Activated CD8-positive, alpha-beta T cell treated with anti-CD3 and anti-CD28 coated beads, Interleukin-2, amount 10 ng/mL, durations not matched to agents 7 days and 5 days (primary cell): Measurements from ENCODE around the gene KRT80. TPM values are rescaled to one million over a fixed set of nuclear protein-coding genes. Genes with fewer than 3 reads are reported as not detected.

ENCODE experiments used
- ATAC-seq: fragments of 150-1000 bp; cut with Tn5 transposase; one replicate; pipeline ENCODE4 v1.10.0; 2021; ENCODE audit warnings: moderate library complexity
- CTCF ChIA-PET: fragments of 350-600 bp; sonication (Branson Sonifier 250); formaldehyde crosslinking; loops from one replicate; lab custom pipeline; 2021; ENCODE audit warnings: antibody characterized with exemption; lab: Charles Lee
- POLR2A ChIA-PET: fragments of 350-600 bp; sonication (Branson Sonifier 250); formaldehyde crosslinking; loops from one replicate; lab custom pipeline; 2021; ENCODE audit warnings: antibody characterized with exemption; lab: Charles Lee
- DNase-seq: peaks from one replicate; pipeline ENCODE4 v3.0.0-alpha.2; 2020
- H3K27ac Mint-ChIP-seq: one replicate; pipeline ENCODE4 v1.8.0; 2021; ENCODE audit warnings: mild to moderate bottlenecking, mixed read lengths
- H3K27me3 Mint-ChIP-seq: one replicate; pipeline ENCODE4 v1.8.0; 2021; ENCODE audit warnings: low read depth, mixed read lengths
- H3K36me3 Mint-ChIP-seq: one replicate; pipeline ENCODE4 v1.8.0; 2021; ENCODE audit warnings: low read depth, mixed read lengths
- H3K4me1 Mint-ChIP-seq: one replicate; pipeline ENCODE4 v1.8.0; 2021; ENCODE audit warnings: low read depth, mixed read lengths
- H3K4me3 Mint-ChIP-seq: one replicate; pipeline ENCODE4 v1.8.0; 2021; ENCODE audit warnings: mild to moderate bottlenecking, mixed read lengths
- H3K9me3 Mint-ChIP-seq: one replicate; pipeline ENCODE4 v1.8.0; 2022; ENCODE audit warnings: mixed read lengths; ENCODE audit not compliant: insufficient read depth
- total RNA-seq, 2 experiments: library from RNA; stranded (reverse); gene quantifications; one replicate each; pipeline ENCODE4 v1.2.3, GENCODE V29; 2021

The KRT80 gene
- total RNA-seq, 2 experiments from 2014 or later: not detected

GRCh38 chr12:52208424-52209165 lies 16.8 kb upstream of the KRT80 start:
- Mint-ChIP-seq H3K27me3 (peaks cover 25% of the 10 kb centered on the region), H3K9me3 (no peaks in the 10 kb centered on the region), H3K4me1 (no peaks in the 10 kb centered on the region), H3K4me3 (no peak overlapping the region), H3K36me3 (no peaks in the 10 kb centered on the region), H3K27ac (no peak overlapping the region)
- DNase-seq (no peak), ATAC-seq (no peak)
- ChIA-PET CTCF (interaction anchor here (1.1 to 1.9 kb wide), 3 partner anchors 13 to 119 kb away, joined by 3 to 7 read pairs (median 6); no protein-coding TSS in a partner anchor), POLR2A (no interaction called here)

- CTCF ChIA-PET: interaction anchor here (1.1 to 1.9 kb wide), 3 partner anchors 14 to 120 kb away, joined by 3 to 7 read pairs (median 6); no protein-coding TSS in a partner anchor
- H3K27me3 Mint-ChIP-seq: peaks cover 25% of the 10 kb centered on the region
Measured at GRCh38 chr12:52207895-52208294, 16.1 kb upstream of the KRT80 start.

DNA sequence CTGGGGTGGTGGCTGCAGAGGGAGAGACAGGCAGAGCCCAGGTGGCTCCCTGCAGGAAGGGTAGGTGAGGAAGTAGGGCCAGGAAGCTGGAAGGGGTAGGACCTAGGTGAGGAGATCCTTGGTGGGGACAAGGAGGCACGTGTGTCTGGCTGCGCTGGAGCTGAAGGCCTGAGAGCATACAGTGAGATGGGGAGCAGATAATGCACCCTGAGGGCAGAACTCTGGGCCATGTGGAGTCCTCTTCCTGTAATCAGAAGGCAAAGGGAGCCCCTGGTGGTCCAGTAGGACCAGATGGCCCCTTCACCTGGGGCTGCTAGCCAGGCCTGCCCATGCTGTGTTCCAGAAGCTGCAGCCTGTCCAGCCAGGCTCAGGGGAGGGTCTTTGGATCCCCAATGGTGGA lies 15.3 kb upstream of the KRT80 start:
- ATAC-seq (no peak), DNase-seq (no peak)
- Mint-ChIP-seq H3K4me3 (no peak overlapping the region), H3K27ac (no peak overlapping the region), H3K4me1 (no peaks in the 10 kb centered on the region), H3K27me3 (peaks cover 27% of the 10 kb centered on the region), H3K36me3 (no peaks in the 10 kb centered on the region), H3K9me3 (no peaks in the 10 kb centered on the region)
- CTCF ChIA-PET: no interaction called here
- POLR2A ChIA-PET: interaction anchor here (1.3 kb wide), 1 partner anchor 31 kb away, joined by 3 read pairs; no protein-coding TSS in a partner anchor

More at GRCh38 chr12:52207895-52208294, 16.1 kb upstream of the KRT80 start:
- H3K27ac Mint-ChIP-seq: no peak overlapping the region
- POLR2A ChIA-PET: interaction anchor here (1.3 kb wide), 1 partner anchor 32 kb away, joined by 3 read pairs; no protein-coding TSS in a partner anchor
- no peaks in the 10 kb centered on the region for H3K9me3 Mint-ChIP-seq
- H3K36me3 Mint-ChIP-seq: no peaks in the 10 kb centered on the region
- DNase-seq (no peak), ATAC-seq (no peak)
- H3K4me1 Mint-ChIP-seq: no peaks in the 10 kb centered on the region
- H3K4me3 Mint-ChIP-seq: no peak overlapping the region

- no peak overlapping the region for H3K4me3 Mint-ChIP-seq
- peak overlapping the region; percentile 9 for H3K27ac Mint-ChIP-seq
- DNase-seq (no peak), ATAC-seq (no peak)
- CTCF ChIA-PET: no interaction called here
- no peaks in the 10 kb centered on the region for H3K4me1 Mint-ChIP-seq
- POLR2A ChIA-PET: interaction anchor here (1.3 kb wide), 1 partner anchor 30 kb away, joined by 3 read pairs; no protein-coding TSS in a partner anchor
- H3K27me3 Mint-ChIP-seq: peaks cover 27% of the 10 kb centered on the region
- H3K9me3 Mint-ChIP-seq: no peaks in the 10 kb centered on the region
- H3K36me3 Mint-ChIP-seq: no peaks in the 10 kb centered on the region
Measured at GRCh38 chr12:52206304-52207040, 14.7 kb upstream of the KRT80 start.

- ChIA-PET CTCF (no interaction called here), POLR2A (no interaction called here)
- Mint-ChIP-seq H3K4me3 (no peak overlapping the region), H3K9me3 (no peaks in the 10 kb centered on the region), H3K36me3 (no peaks in the 10 kb centered on the region), H3K4me1 (no peaks in the 10 kb centered on the region), H3K27me3 (peaks cover 24% of the 10 kb centered on the region), H3K27ac (peak overlapping the region; percentile 9)
- no peak for DNase-seq
- ATAC-seq: no peak
Measured at GRCh38 chr12:52205612-52206303, 13.9 kb upstream of the KRT80 start.

DNA sequence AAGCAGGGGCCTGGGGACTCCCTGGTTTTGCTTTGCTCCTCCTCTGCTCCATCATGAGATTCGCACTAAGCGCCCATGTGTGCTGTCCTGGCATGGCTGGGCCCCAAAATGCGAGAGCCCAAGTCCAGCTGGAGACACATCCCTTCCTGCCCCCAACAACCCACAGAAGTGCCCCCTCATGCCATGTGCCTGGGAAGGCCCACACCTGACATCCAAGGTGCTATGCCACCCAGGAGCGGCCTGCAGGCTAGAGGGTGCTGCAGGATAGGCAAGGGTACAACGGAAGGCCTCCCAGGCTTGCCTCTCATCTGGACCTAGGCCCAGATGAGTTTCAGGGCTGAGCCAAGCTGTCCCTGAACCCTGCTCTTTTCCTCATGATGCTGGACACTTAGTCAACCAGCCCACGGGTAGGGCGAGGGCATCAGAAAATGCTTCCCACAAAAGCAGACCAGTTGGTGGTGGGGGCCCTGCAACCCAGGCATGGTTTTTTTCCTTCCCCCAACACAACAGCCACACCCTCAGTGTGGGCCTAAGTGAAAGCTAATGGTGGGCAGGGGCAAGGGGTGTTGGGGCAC lies 13.2 kb upstream of the KRT80 start:
- no peaks in the 10 kb centered on the region for H3K9me3 Mint-ChIP-seq
- no peak overlapping the region for H3K4me3 Mint-ChIP-seq
- ChIA-PET CTCF (no interaction called here), POLR2A (no interaction called here)
- H3K36me3 Mint-ChIP-seq: no peaks in the 10 kb centered on the region
- ATAC-seq (no peak), DNase-seq (no peak)
- H3K4me1 Mint-ChIP-seq: no peaks in the 10 kb centered on the region
- no peak overlapping the region for H3K27ac Mint-ChIP-seq
- H3K27me3 Mint-ChIP-seq: peaks cover 24% of the 10 kb centered on the region

DNA sequence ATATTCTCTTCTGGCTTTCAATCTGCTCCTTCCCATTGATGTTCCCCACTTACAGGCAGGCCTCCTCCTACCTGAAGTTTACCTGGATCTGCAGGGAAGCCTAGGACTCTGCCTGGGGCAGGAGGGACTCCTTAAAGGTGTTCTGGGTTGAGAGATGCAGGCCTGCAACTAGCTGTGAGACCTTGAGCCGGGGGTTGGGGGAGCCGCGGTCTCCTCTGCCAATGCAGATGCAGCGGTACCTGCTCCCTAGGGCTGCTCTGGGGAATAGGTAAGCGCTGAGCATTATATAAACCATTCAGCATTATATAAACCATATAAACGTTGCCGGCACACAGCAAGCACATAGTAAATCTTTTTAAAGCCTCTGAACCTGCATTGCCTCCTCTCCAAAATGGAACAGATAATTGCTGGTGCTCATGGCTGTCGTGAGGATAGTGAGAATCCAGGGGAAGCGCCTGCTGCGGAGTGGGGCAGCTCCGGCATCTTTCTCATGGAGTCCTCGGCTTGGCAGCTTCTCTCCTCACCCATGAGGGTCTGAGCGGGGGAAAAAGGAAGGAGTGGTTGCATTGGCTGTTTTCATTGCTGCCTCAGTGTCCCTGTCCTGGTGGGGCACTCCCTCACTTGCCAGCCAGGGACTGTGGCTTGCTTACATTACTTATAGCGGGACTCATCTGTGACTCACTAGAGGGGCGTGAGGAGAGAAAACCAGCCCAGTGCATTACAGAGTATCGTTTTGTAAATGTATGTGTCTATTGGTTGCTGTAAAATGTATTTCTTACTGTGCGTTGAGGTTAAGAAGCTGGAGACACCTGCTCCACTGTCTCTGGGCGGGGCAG lies 12.5 kb upstream of the KRT80 start:
- ATAC-seq: no peak

GRCh38 chr12:52203079-52203921 lies 11.5 kb upstream of the KRT80 start:
- Mint-ChIP-seq H3K36me3 (no peaks in the 10 kb centered on the region), H3K27ac (no peak overlapping the region), H3K4me1 (no peaks in the 10 kb centered on the region), H3K4me3 (no peak overlapping the region), H3K27me3 (peaks cover 14% of the 10 kb centered on the region), H3K9me3 (no peaks in the 10 kb centered on the region)
- POLR2A ChIA-PET: no interaction called here
- CTCF ChIA-PET: no interaction called here
- DNase-seq (peak; percentile 26), ATAC-seq (no peak)

More for the DNA sequence above, 12.5 kb upstream of the KRT80 start:
- peaks cover 20% of the 10 kb centered on the region for H3K27me3 Mint-ChIP-seq
- no peak overlapping the region for H3K4me3 Mint-ChIP-seq
- H3K9me3 Mint-ChIP-seq: no peaks in the 10 kb centered on the region
- DNase-seq: no peak
- ChIA-PET CTCF (no interaction called here), POLR2A (no interaction called here)
- H3K4me1 Mint-ChIP-seq: no peaks in the 10 kb centered on the region
- H3K27ac Mint-ChIP-seq: no peak overlapping the region
- H3K36me3 Mint-ChIP-seq: no peaks in the 10 kb centered on the region

GRCh38 chr12:52202361-52203078 lies 10.7 kb upstream of the KRT80 start:
- ChIA-PET POLR2A (no interaction called here), CTCF (no interaction called here)
- H3K4me3 Mint-ChIP-seq: no peak overlapping the region
- DNase-seq (no peak), ATAC-seq (no peak)
- no peaks in the 10 kb centered on the region for H3K4me1 Mint-ChIP-seq
- H3K9me3 Mint-ChIP-seq: no peaks in the 10 kb centered on the region
- no peaks in the 10 kb centered on the region for H3K36me3 Mint-ChIP-seq
- no peak overlapping the region for H3K27ac Mint-ChIP-seq
- H3K27me3 Mint-ChIP-seq: peaks cover 14% of the 10 kb centered on the region

DNA sequence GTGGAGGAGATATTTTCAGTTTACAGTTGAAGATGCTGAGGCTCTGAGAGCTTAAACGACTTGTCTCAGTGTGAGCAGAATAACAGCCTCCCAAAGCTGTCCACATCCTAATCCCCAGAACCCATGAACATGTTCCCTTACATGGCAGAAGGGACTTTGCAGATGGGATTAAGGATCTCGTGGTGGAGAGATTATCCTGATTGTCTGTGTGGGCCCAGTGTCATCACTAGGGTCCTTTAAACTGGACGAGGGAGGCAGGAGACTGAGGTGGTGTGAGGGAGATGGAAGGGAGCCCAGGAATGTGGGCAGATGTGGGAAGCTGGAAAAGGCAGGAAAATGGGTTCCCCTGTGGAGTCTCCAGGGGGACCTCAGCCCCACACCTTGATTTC lies 9.6 kb upstream of the KRT80 start:
- Mint-ChIP-seq H3K4me3 (no peak overlapping the region), H3K27me3 (peaks cover 10% of the 10 kb centered on the region), H3K36me3 (no peaks in the 10 kb centered on the region), H3K9me3 (no peaks in the 10 kb centered on the region), H3K27ac (no peak overlapping the region), H3K4me1 (no peaks in the 10 kb centered on the region)
- ATAC-seq (no peak), DNase-seq (no peak)
- CTCF ChIA-PET: interaction anchor here (1.0 kb wide), 1 partner anchor 12 kb away, joined by 3 read pairs; no protein-coding TSS in a partner anchor
- POLR2A ChIA-PET: no interaction called here
